GM23338 (cell line): ENCODE results near the gene LMOD3. TPM values are rescaled to one million over a fixed set of nuclear protein-coding genes. Genes with fewer than 3 reads are reported as not detected.

ENCODE experiments used
- ATAC-seq: fragments of 200-7000 bp; cut with Tn5 transposase; 3 replicates; pipeline ENCODE4 v1.9.1; 2020
- DNase-seq: peaks from one replicate; pipeline ENCODE4 v3.0.0-alpha.2; 2015; ENCODE audit warnings: low spot score
- H2AFZ ChIP-seq: fragments of 200-600 bp; sonication (generic); 2 replicates; pipeline ENCODE4 v1.8.0; 2016; ENCODE audit warnings: antibody characterized with exemption, mild to moderate bottlenecking, moderate library complexity
- H3F3A ChIP-seq: fragments of 200-600 bp; sonication (generic); replicated peaks from 2 replicates; pipeline ENCODE4 v1.8.0; 2017; ENCODE audit warnings: antibody characterized with exemption, mixed run types, low read depth
- H3K27ac ChIP-seq: fragments of 200-600 bp; sonication (generic); 2 replicates; pipeline ENCODE4 v1.6.1; 2016; ENCODE audit warnings: low read depth
- H3K27me3 ChIP-seq: fragments of 200-600 bp; sonication (generic); 2 replicates; pipeline ENCODE4 v1.8.0; 2016; ENCODE audit warnings: mild to moderate bottlenecking, mixed run types, moderate library complexity; ENCODE audit not compliant: insufficient read depth
- H3K36me3 ChIP-seq: fragments of 200-600 bp; sonication (generic); 2 replicates; pipeline ENCODE4 v1.8.0; 2016; ENCODE audit warnings: mild to moderate bottlenecking; ENCODE audit not compliant: insufficient read depth
- H3K4me1 ChIP-seq: fragments of 200-600 bp; sonication (generic); 2 replicates; pipeline ENCODE4 v1.8.0; 2016; ENCODE audit warnings: mild to moderate bottlenecking, moderate library complexity; ENCODE audit not compliant: insufficient read depth
- H3K4me2 ChIP-seq: fragments of 200-600 bp; sonication (generic); 2 replicates; pipeline ENCODE4 v1.7.1; 2017; ENCODE audit warnings: mixed run types
- H3K4me3 ChIP-seq: fragments of 200-600 bp; sonication (generic); 2 replicates; pipeline ENCODE4 v1.6.1; 2016; ENCODE audit warnings: mixed run types
- H3K79me2 ChIP-seq: fragments of 200-600 bp; sonication (generic); replicated peaks from 2 replicates; pipeline ENCODE4 v1.8.0; 2017; ENCODE audit warnings: mild to moderate bottlenecking; ENCODE audit not compliant: insufficient read depth
- H3K9me2 ChIP-seq: fragments of 200-600 bp; sonication (generic); 2 replicates; pipeline ENCODE4 v1.8.0; 2017; ENCODE audit not compliant: insufficient read depth
- H4K20me1 ChIP-seq: fragments of 200-600 bp; sonication (generic); replicated peaks from 2 replicates; pipeline ENCODE4 v1.8.0; 2017; ENCODE audit warnings: mild to moderate bottlenecking; ENCODE audit not compliant: insufficient read depth
- H3K27ac Mint-ChIP-seq: 2 replicates; pipeline ENCODE4 v1.8.0; 2020; ENCODE audit warnings: inconsistent platforms, mild to moderate bottlenecking, moderate library complexity, mixed read lengths
- H3K27me3 Mint-ChIP-seq: 3 replicates; pipeline ENCODE4 v1.8.0; 2022; ENCODE audit warnings: low read depth, mild to moderate bottlenecking, moderate library complexity, mixed read lengths, inconsistent platforms; ENCODE audit not compliant: insufficient read depth, poor library complexity
- H3K36me3 Mint-ChIP-seq: 3 replicates; pipeline ENCODE4 v1.8.0; 2021; ENCODE audit warnings: low read depth, mild to moderate bottlenecking, inconsistent platforms, moderate library complexity, mixed read lengths
- H3K4me1 Mint-ChIP-seq: 3 replicates; pipeline ENCODE4 v1.8.0; 2020; ENCODE audit warnings: mild to moderate bottlenecking, inconsistent platforms, mixed read lengths
- H3K4me3 Mint-ChIP-seq: 3 replicates; pipeline ENCODE4 v1.8.0; 2021; ENCODE audit warnings: moderate library complexity, mild to moderate bottlenecking, inconsistent platforms, mixed read lengths
- H3K9me3 Mint-ChIP-seq: 3 replicates; pipeline ENCODE4 v1.8.0; 2020; ENCODE audit warnings: moderate library complexity, mild to moderate bottlenecking, inconsistent platforms, mixed read lengths
- EZH2 ChIP-seq: fragments of 200-600 bp; sonication (generic); IDR thresholded peaks from one replicate; pipeline ENCODE4 v1.8.0; 2017; ENCODE audit warnings: antibody characterized with exemption, mild to moderate bottlenecking, low read depth; ENCODE audit not compliant: unreplicated experiment
- EZH2phosphoT487 ChIP-seq: fragments of 200-600 bp; sonication (generic); IDR thresholded peaks from one replicate; pipeline ENCODE4 v1.8.1; 2018; ENCODE audit warnings: antibody characterized with exemption; ENCODE audit not compliant: unreplicated experiment
- JUNB ChIP-seq: IDR thresholded peaks from one replicate; pipeline ENCODE4 v1.6.1; 2016; ENCODE audit warnings: antibody characterized with exemption; ENCODE audit not compliant: unreplicated experiment
- NANOG ChIP-seq: IDR thresholded peaks from 2 replicates; pipeline ENCODE4 v1.6.1; 2016; ENCODE audit warnings: antibody characterized with exemption, borderline replicate concordance
- POLR2AphosphoS5 ChIP-seq: IDR thresholded peaks from 2 replicates; pipeline ENCODE4 v1.6.1; 2016; ENCODE audit warnings: antibody characterized with exemption, low read depth
- STAT1 ChIP-seq: IDR thresholded peaks from one replicate; pipeline ENCODE4 v1.6.1; 2016; ENCODE audit warnings: antibody characterized with exemption; ENCODE audit not compliant: unreplicated experiment
- ZNF114 ChIP-seq: fragments of 250-450 bp; sonication (Bioruptor Pico); IDR thresholded peaks from 2 replicates; pipeline ENCODE4 v1.5.0; 2020; ENCODE audit warnings: mild to moderate bottlenecking, moderate library complexity
- ZNF331 ChIP-seq: fragments of 250-450 bp; sonication (Bioruptor Pico); IDR thresholded peaks from 2 replicates; pipeline ENCODE4 v1.5.0; 2020; ENCODE audit warnings: low read depth, mild to moderate bottlenecking, moderate library complexity
- polyA plus RNA-seq: library from polyadenylated mRNA; unstranded; fragments of >200 nt; fragmentation: Nextera tagmentation; extraction: Ambion mirVana; gene quantifications from 2 replicates; pipeline ENCODE4 v1.2.1, GENCODE V29; 2016
- total RNA-seq: library from RNA; depleted of rRNA; stranded (reverse); fragments of >200 nt; shearing (Covaris generic); gene quantifications from 2 replicates; pipeline ENCODE4 v1.2.3, GENCODE V29; 2014
- TF ChIP-seq, protein P1 (sequence below): fragments of 250-450 bp; sonication (Bioruptor Pico); IDR thresholded peaks from 2 replicates; pipeline ENCODE4 v1.5.0; 2020; ENCODE audit warnings: mild to moderate bottlenecking, moderate library complexity
- TF ChIP-seq, protein P2 (sequence below): IDR thresholded peaks from one replicate; pipeline ENCODE4 v1.6.1; 2018; ENCODE audit warnings: antibody characterized with exemption; ENCODE audit not compliant: unreplicated experiment

LMOD3 gene
- total and polyA plus RNA-seq, 2 experiments from 2014 or later, result 0.06 TPM; not detected in 1

DNA sequence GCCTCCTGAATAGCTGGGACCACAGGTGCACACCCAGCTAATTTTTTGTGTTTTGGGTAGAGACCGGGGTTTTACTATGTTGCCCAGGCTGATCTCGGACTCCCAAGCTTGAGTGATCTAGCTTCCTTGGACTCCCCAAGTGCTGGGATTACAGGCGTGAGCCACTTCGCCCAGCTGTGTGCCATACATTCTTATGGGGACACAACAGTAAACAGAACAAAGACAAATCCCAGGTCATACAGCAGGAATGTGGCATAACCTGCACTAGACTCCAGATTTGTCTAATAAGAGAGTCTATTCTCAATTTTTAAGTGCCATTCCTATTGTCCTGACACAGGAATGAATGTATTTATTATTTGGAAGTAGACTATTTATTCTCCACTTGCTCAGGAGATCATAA is 20.0 kb downstream of the LMOD3 start:
- TF ChIP-seq, protein P1, sequence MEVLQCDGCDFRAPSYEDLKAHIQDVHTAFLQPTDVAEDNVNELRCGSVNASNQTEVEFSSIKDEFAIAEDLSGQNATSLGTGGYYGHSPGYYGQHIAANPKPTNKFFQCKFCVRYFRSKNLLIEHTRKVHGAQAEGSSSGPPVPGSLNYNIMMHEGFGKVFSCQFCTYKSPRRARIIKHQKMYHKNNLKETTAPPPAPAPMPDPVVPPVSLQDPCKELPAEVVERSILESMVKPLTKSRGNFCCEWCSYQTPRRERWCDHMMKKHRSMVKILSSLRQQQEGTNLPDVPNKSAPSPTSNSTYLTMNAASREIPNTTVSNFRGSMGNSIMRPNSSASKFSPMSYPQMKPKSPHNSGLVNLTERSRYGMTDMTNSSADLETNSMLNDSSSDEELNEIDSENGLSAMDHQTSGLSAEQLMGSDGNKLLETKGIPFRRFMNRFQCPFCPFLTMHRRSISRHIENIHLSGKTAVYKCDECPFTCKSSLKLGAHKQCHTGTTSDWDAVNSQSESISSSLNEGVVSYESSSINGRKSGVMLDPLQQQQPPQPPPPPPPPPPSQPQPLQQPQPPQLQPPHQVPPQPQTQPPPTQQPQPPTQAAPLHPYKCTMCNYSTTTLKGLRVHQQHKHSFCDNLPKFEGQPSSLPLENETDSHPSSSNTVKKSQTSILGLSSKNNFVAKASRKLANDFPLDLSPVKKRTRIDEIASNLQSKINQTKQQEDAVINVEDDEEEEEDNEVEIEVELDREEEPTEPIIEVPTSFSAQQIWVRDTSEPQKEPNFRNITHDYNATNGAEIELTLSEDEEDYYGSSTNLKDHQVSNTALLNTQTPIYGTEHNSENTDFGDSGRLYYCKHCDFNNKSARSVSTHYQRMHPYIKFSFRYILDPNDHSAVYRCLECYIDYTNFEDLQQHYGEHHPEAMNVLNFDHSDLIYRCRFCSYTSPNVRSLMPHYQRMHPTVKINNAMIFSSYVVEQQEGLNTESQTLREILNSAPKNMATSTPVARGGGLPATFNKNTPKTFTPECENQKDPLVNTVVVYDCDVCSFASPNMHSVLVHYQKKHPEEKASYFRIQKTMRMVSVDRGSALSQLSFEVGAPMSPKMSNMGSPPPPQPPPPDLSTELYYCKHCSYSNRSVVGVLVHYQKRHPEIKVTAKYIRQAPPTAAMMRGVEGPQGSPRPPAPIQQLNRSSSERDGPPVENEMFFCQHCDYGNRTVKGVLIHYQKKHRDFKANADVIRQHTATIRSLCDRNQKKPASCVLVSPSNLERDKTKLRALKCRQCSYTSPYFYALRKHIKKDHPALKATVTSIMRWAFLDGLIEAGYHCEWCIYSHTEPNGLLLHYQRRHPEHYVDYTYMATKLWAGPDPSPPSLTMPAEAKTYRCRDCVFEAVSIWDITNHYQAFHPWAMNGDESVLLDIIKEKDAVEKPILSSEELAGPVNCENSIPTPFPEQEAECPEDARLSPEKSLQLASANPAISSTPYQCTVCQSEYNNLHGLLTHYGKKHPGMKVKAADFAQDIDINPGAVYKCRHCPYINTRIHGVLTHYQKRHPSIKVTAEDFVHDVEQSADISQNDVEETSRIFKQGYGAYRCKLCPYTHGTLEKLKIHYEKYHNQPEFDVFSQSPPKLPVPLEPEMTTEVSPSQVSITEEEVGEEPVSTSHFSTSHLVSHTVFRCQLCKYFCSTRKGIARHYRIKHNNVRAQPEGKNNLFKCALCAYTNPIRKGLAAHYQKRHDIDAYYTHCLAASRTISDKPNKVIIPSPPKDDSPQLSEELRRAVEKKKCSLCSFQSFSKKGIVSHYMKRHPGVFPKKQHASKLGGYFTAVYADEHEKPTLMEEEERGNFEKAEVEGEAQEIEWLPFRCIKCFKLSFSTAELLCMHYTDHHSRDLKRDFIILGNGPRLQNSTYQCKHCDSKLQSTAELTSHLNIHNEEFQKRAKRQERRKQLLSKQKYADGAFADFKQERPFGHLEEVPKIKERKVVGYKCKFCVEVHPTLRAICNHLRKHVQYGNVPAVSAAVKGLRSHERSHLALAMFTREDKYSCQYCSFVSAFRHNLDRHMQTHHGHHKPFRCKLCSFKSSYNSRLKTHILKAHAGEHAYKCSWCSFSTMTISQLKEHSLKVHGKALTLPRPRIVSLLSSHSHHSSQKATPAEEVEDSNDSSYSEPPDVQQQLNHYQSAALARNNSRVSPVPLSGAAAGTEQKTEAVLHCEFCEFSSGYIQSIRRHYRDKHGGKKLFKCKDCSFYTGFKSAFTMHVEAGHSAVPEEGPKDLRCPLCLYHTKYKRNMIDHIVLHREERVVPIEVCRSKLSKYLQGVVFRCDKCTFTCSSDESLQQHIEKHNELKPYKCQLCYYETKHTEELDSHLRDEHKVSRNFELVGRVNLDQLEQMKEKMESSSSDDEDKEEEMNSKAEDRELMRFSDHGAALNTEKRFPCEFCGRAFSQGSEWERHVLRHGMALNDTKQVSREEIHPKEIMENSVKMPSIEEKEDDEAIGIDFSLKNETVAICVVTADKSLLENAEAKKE (CRISPR knock-in tag), result no peak
- TF ChIP-seq NANOG, result no peak
- no peak for TF ChIP-seq ZNF331 (CRISPR knock-in tag)
- no peak for TF ChIP-seq EZH2phosphoT487
- TF ChIP-seq STAT1, result no peak
- TF ChIP-seq ZNF114 (CRISPR knock-in tag), result no peak
- TF ChIP-seq JUNB, result no peak
- TF ChIP-seq, protein P2, sequence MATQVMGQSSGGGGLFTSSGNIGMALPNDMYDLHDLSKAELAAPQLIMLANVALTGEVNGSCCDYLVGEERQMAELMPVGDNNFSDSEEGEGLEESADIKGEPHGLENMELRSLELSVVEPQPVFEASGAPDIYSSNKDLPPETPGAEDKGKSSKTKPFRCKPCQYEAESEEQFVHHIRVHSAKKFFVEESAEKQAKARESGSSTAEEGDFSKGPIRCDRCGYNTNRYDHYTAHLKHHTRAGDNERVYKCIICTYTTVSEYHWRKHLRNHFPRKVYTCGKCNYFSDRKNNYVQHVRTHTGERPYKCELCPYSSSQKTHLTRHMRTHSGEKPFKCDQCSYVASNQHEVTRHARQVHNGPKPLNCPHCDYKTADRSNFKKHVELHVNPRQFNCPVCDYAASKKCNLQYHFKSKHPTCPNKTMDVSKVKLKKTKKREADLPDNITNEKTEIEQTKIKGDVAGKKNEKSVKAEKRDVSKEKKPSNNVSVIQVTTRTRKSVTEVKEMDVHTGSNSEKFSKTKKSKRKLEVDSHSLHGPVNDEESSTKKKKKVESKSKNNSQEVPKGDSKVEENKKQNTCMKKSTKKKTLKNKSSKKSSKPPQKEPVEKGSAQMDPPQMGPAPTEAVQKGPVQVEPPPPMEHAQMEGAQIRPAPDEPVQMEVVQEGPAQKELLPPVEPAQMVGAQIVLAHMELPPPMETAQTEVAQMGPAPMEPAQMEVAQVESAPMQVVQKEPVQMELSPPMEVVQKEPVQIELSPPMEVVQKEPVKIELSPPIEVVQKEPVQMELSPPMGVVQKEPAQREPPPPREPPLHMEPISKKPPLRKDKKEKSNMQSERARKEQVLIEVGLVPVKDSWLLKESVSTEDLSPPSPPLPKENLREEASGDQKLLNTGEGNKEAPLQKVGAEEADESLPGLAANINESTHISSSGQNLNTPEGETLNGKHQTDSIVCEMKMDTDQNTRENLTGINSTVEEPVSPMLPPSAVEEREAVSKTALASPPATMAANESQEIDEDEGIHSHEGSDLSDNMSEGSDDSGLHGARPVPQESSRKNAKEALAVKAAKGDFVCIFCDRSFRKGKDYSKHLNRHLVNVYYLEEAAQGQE, result no peak
- TF ChIP-seq EZH2, result no peak
- TF ChIP-seq POLR2AphosphoS5, result no peak
- no peak overlapping the region for H3K27ac Mint-ChIP-seq
- H3K4me3 Mint-ChIP-seq, result no peak overlapping the region
- no peaks in the 10 kb centered on the region for H3K9me3 Mint-ChIP-seq
- H3K36me3 Mint-ChIP-seq, result peaks cover 7% of the 10 kb centered on the region; the same call in 2 of the 3 replicates
- Histone ChIP-seq H3K9me2 (no peaks in the 10 kb centered on the region), H3K4me1 (no peaks in the 10 kb centered on the region), H2AFZ (no peak overlapping the region), H4K20me1 (no peaks in the 10 kb centered on the region), H3K36me3 (peaks cover 5% of the 10 kb centered on the region; the same call in 1 of the 2 replicates), H3K79me2 (no peaks in the 10 kb centered on the region), H3K27ac (no peak overlapping the region), H3F3A (no peaks in the 10 kb centered on the region), H3K4me2 (no peak overlapping the region), H3K4me3 (no peak overlapping the region), H3K27me3 (no peaks in the 10 kb centered on the region)
- no peaks in the 10 kb centered on the region; the same call in 2 of the 3 replicates for H3K4me1 Mint-ChIP-seq
- peaks cover 2% of the 10 kb centered on the region for H3K27me3 Mint-ChIP-seq
- ATAC-seq (no peak), DNase-seq (no peak)
